GM12878 (cell line): ENCODE data around the gene SCAI. TPM values are rescaled to one million over a fixed set of nuclear protein-coding genes. Genes with fewer than 3 reads are reported as not detected.

ENCODE experiments used
- ATF7 ChIP-seq: fragments of 450-650 bp; IDR thresholded peaks from 2 replicates; pipeline ENCODE4 v1.6.1; 2016; ENCODE audit warnings: low read depth, mild to moderate bottlenecking
- CREM ChIP-seq: IDR thresholded peaks from 2 replicates; pipeline ENCODE4 v1.6.1; 2014; ENCODE audit warnings: antibody characterized with exemption, low read depth
- DPF2 ChIP-seq: fragments of 450-650 bp; IDR thresholded peaks from 2 replicates; pipeline ENCODE4 v1.6.1; 2017; ENCODE audit warnings: mild to moderate bottlenecking
- EZH2 ChIP-seq: IDR thresholded peaks from 2 replicates; pipeline ENCODE4 v1.6.1; 2012; ENCODE audit warnings: low read depth, mild to moderate bottlenecking, control low read depth, inconsistent platforms, low read length, borderline replicate concordance; ENCODE audit not compliant: control insufficient read depth
- HDAC2 ChIP-seq: fragments of 200-600 bp; sonication (generic); IDR thresholded peaks from 2 replicates; pipeline ENCODE4 v1.6.1; 2017
- HDGF ChIP-seq: fragments of 450-650 bp; IDR thresholded peaks from 2 replicates; pipeline ENCODE4 v1.6.1; 2016; ENCODE audit warnings: antibody characterized with exemption
- NFYB ChIP-seq: IDR thresholded peaks from 2 replicates; pipeline ENCODE4 v1.6.1; 2011; ENCODE audit warnings: low read depth, mild to moderate bottlenecking, low read length, improper control_type of control experiment, moderate library complexity; ENCODE audit not compliant: insufficient read depth
- PAX8 ChIP-seq: fragments of 450-650 bp; IDR thresholded peaks from 2 replicates; pipeline ENCODE4 v1.6.1; 2017; ENCODE audit warnings: mild to moderate bottlenecking, moderate library complexity
- PML ChIP-seq: IDR thresholded peaks from 2 replicates; pipeline ENCODE4 v1.6.1; 2012; ENCODE audit warnings: low read length, inconsistent platforms
- POLR2AphosphoS5 ChIP-seq: IDR thresholded peaks from 2 replicates; pipeline ENCODE4 v1.6.1; 2011; ENCODE audit warnings: mild to moderate bottlenecking, low read length, inconsistent platforms
- RELA ChIP-seq: fragments of 450-650 bp; IDR thresholded peaks from 2 replicates; pipeline ENCODE4 v1.8.0; 2014; ENCODE audit warnings: borderline replicate concordance; ENCODE audit not compliant: partially characterized antibody
- RUNX3 ChIP-seq: IDR thresholded peaks from 2 replicates; pipeline ENCODE4 v1.6.1; 2012; ENCODE audit warnings: low read length, inconsistent platforms
- SMARCA5 ChIP-seq: fragments of 450-650 bp; IDR thresholded peaks from 2 replicates; pipeline ENCODE4 v1.6.1; 2017; ENCODE audit warnings: mild to moderate bottlenecking
- SP1 ChIP-seq: IDR thresholded peaks from one replicate; pipeline ENCODE4 v1.6.1; 2011; ENCODE audit warnings: low read depth, low read length
- SREBF1 ChIP-seq: IDR thresholded peaks from 2 replicates; pipeline ENCODE4 v1.6.1; 2012; ENCODE audit warnings: mild to moderate bottlenecking, low read length
- TCF12 ChIP-seq: IDR thresholded peaks from 2 replicates; pipeline ENCODE4 v1.6.1; 2011; ENCODE audit warnings: low read depth, mild to moderate bottlenecking, low read length
- YY1 ChIP-seq: IDR thresholded peaks from 2 replicates; pipeline ENCODE4 v1.6.1; 2011; ENCODE audit warnings: low read depth, mild to moderate bottlenecking, low read length
- ZNF24 ChIP-seq: fragments of 450-650 bp; IDR thresholded peaks from 2 replicates; pipeline ENCODE4 v1.6.1; 2017; ENCODE audit warnings: antibody characterized with exemption, mild to moderate bottlenecking
- polyA plus RNA-seq, 11 experiments: library from polyadenylated mRNA; depleted of rRNA in 4 of 11; unstranded in 6 of 11; stranded (reverse) in 5 of 11; fragments of >200 nt; fragmentation: Nextera tagmentation in 4 of 11; fragmentation: Illumina TruSeq in 1 of 11; extraction: Ambion mirVana in 4 of 11; extraction: Trizol in 1 of 11; gene quantifications; 1 replicate in 1 of 11; 2 replicates in 10 of 11; pipeline versions ENCODE4 v1.2.1 to v1.2.3, GENCODE V29; 2011 to 2016; ENCODE audit warnings: inconsistent platforms in 2 of 11, missing spikeins in 2 of 11, low read depth in 1 of 11
- total RNA-seq, 4 experiments: library from RNA; depleted of rRNA in 3 of 4; stranded (reverse); fragments of >200 nt in 3 of 4; fragmentation: Illumina TruSeq in 1 of 4; extraction: Trizol in 1 of 4; gene quantifications; 2 replicates each; pipeline versions ENCODE4 v1.2.1 to v1.2.3, GENCODE V29; 2013 to 2021
- TF ChIP-seq, protein P1 (sequence below): IDR thresholded peaks from 2 replicates; pipeline ENCODE4 v1.6.1; 2011; ENCODE audit warnings: mild to moderate bottlenecking, low read depth, low read length, moderate library complexity; ENCODE audit not compliant: insufficient replicate concordance
- TF ChIP-seq, protein P2 (sequence below): fragments of 450-650 bp; formaldehyde crosslinking; IDR thresholded peaks from 2 replicates; pipeline ENCODE4 v1.4.0; 2022; ENCODE audit warnings: mild to moderate bottlenecking, moderate library complexity
- TF ChIP-seq, protein P3 (sequence below): fragments of 450-650 bp; IDR thresholded peaks from 2 replicates; pipeline ENCODE4 v1.6.1; 2018; ENCODE audit warnings: mild to moderate bottlenecking, low read depth, moderate library complexity; ENCODE audit not compliant: partially characterized antibody
- TF ChIP-seq, protein P4 (sequence below): fragments of 150-350 bp; IDR thresholded peaks from 2 replicates; pipeline ENCODE4 v1.6.1; 2016; ENCODE audit warnings: low read depth, low read length

Gene SCAI
- total and polyA plus RNA-seq, 10 of the 15 experiments (the other 5 are each of a cell fraction or from before 2014, with no cell fraction given): 0.52 to 8.8 (median 5.1) TPM

DNA sequence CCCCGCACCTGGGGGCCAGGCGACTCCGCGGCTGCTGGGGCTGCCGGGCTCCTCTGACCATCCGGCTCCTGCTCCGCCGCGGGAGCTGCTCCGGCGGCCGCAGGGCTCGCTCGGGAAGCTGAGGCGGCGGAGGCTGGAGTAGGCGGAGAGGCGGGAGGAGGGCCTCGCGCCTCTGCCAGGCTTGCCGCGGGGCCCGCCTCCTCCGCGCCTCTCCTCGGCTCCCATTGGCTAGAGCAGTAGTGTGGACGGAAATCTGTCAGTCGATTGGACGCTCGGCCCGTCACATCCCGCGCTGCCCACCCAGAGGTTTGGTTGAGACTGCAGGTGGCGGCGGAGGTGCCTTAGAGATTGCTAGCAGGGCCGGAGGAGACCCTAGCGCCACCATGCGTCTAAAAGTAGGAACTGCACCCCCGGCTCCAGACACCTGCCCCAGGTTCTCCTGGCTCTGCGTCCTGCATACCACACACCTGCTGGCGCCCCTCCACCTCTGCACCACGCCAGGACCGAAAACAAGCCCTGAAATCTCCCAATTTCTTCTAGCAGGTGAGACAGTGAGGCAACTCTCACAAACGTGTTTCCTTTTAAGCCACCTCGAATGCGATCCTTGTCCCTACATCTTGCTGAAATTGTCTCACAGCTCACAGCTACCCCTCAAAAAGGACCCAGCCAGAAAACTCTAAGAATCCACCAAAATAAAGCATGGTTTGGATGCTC lies at the start of gene SCAI (continued):
- TF ChIP-seq, protein P1, sequence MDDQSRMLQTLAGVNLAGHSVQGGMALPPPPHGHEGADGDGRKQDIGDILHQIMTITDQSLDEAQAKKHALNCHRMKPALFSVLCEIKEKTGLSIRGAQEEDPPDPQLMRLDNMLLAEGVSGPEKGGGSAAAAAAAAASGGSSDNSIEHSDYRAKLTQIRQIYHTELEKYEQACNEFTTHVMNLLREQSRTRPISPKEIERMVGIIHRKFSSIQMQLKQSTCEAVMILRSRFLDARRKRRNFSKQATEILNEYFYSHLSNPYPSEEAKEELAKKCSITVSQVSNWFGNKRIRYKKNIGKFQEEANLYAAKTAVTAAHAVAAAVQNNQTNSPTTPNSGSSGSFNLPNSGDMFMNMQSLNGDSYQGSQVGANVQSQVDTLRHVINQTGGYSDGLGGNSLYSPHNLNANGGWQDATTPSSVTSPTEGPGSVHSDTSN: peak; percentile 98
- TF ChIP-seq SMARCA5 (peak; percentile 95), HDAC2 (no peak), NFYB (peak; percentile 86), EZH2 (no peak), PML (no peak), ZNF24 (no peak), HDGF (peak; percentile 74; the same call in 1 of the 2 replicates), ATF7 (0 out of 2 replicates have a peak, but pooled peaks have one; percentile 29), DPF2 (peak; percentile 98), PAX8 (no peak), YY1 (peak; percentile 84), TCF12 (peak; percentile 74; the same call in 1 of the 2 replicates), RUNX3 (peak; percentile 56; the same call in 1 of the 2 replicates), CREM (peak; percentile 68), RELA (peak; percentile 42), SREBF1 (no peak), SP1 (peak; percentile 98), POLR2AphosphoS5 (no peak)
- TF ChIP-seq, protein P2, sequence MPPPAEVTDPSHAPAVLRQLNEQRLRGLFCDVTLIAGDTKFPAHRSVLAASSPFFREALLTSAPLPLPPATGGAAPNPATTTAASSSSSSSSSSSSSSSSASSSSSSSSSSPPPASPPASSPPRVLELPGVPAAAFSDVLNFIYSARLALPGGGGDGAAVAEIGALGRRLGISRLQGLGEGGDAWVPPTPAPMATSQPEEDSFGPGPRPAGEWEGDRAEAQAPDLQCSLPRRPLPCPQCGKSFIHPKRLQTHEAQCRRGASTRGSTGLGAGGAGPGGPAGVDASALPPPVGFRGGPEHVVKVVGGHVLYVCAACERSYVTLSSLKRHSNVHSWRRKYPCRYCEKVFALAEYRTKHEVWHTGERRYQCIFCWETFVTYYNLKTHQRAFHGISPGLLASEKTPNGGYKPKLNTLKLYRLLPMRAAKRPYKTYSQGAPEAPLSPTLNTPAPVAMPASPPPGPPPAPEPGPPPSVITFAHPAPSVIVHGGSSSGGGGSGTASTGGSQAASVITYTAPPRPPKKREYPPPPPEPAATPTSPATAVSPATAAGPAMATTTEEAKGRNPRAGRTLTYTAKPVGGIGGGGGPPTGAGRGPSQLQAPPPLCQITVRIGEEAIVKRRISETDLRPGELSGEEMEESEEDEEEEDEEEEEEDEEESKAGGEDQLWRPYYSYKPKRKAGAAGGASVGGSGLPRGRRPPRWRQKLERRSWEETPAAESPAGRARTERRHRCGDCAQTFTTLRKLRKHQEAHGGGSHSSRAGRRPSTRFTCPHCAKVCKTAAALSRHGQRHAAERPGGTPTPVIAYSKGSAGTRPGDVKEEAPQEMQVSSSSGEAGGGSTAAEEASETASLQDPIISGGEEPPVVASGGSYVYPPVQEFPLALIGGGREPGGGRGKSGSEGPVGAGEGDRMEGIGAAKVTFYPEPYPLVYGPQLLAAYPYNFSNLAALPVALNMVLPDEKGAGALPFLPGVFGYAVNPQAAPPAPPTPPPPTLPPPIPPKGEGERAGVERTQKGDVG (CRISPR knock-in tag): no peak
- TF ChIP-seq, protein P3, sequence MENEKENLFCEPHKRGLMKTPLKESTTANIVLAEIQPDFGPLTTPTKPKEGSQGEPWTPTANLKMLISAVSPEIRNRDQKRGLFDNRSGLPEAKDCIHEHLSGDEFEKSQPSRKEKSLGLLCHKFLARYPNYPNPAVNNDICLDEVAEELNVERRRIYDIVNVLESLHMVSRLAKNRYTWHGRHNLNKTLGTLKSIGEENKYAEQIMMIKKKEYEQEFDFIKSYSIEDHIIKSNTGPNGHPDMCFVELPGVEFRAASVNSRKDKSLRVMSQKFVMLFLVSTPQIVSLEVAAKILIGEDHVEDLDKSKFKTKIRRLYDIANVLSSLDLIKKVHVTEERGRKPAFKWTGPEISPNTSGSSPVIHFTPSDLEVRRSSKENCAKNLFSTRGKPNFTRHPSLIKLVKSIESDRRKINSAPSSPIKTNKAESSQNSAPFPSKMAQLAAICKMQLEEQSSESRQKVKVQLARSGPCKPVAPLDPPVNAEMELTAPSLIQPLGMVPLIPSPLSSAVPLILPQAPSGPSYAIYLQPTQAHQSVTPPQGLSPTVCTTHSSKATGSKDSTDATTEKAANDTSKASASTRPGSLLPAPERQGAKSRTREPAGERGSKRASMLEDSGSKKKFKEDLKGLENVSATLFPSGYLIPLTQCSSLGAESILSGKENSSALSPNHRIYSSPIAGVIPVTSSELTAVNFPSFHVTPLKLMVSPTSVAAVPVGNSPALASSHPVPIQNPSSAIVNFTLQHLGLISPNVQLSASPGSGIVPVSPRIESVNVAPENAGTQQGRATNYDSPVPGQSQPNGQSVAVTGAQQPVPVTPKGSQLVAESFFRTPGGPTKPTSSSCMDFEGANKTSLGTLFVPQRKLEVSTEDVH: no peak
- TF ChIP-seq, protein P4, sequence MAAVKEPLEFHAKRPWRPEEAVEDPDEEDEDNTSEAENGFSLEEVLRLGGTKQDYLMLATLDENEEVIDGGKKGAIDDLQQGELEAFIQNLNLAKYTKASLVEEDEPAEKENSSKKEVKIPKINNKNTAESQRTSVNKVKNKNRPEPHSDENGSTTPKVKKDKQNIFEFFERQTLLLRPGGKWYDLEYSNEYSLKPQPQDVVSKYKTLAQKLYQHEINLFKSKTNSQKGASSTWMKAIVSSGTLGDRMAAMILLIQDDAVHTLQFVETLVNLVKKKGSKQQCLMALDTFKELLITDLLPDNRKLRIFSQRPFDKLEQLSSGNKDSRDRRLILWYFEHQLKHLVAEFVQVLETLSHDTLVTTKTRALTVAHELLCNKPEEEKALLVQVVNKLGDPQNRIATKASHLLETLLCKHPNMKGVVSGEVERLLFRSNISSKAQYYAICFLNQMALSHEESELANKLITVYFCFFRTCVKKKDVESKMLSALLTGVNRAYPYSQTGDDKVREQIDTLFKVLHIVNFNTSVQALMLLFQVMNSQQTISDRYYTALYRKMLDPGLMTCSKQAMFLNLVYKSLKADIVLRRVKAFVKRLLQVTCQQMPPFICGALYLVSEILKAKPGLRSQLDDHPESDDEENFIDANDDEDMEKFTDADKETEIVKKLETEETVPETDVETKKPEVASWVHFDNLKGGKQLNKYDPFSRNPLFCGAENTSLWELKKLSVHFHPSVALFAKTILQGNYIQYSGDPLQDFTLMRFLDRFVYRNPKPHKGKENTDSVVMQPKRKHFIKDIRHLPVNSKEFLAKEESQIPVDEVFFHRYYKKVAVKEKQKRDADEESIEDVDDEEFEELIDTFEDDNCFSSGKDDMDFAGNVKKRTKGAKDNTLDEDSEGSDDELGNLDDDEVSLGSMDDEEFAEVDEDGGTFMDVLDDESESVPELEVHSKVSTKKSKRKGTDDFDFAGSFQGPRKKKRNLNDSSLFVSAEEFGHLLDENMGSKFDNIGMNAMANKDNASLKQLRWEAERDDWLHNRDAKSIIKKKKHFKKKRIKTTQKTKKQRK: peak; percentile 79
